ENCODE measurements around the gene CLPX. TPM values are rescaled to one million over a fixed set of nuclear protein-coding genes. Genes with fewer than 3 reads are reported as not detected.
"Not testable (repeated sequence)": the region's sequence is repeated elsewhere in the genome, so short reads cannot be mapped to it uniquely, and the experiment has no call there.

The CLPX gene
- total and polyA plus RNA-seq, 12 donors: 8.5 to 67.6 (median 60.4) TPM

DNA sequence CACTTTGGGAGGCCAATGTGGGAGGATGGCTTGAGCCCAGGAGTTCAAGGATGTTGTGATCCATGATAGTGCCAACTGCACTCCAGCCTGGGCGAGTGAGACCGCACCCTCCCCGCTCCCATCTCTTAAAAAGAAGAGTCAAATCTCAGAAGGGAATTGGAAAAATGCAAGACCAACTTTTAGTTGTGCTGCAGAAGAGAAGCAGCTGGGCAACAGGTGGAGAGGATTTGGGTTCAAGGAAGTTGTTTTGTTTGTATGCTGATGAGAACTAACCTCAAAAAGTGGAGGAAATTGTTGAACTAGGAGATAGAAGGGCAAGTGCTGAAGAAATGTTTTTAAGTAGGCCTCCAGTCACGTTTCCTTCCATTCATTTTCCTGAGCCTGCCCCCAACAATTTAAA, 38.7 kb downstream of the CLPX start:
- Histone ChIP-seq H3K36me3 (peaks cover 0 to 59% (median 25%) of the 10 kb centered on the region in 9 donors), H3K4me1 (no peaks in the 10 kb centered on the region), H3K27me3 (no peaks in the 10 kb centered on the region), H3K4me3 (no peak overlapping the region), H3K27ac (no peak overlapping the region), H3K9me3 (no peaks in the 10 kb centered on the region)
- no peak for ATAC-seq
- intact Hi-C loops (cut with DNase I): no loop called here
- WGBS, 2 donors: 86 to 91% methylated on average over 4 of the region's 4 CpGs
- TF ChIP-seq, protein P1, sequence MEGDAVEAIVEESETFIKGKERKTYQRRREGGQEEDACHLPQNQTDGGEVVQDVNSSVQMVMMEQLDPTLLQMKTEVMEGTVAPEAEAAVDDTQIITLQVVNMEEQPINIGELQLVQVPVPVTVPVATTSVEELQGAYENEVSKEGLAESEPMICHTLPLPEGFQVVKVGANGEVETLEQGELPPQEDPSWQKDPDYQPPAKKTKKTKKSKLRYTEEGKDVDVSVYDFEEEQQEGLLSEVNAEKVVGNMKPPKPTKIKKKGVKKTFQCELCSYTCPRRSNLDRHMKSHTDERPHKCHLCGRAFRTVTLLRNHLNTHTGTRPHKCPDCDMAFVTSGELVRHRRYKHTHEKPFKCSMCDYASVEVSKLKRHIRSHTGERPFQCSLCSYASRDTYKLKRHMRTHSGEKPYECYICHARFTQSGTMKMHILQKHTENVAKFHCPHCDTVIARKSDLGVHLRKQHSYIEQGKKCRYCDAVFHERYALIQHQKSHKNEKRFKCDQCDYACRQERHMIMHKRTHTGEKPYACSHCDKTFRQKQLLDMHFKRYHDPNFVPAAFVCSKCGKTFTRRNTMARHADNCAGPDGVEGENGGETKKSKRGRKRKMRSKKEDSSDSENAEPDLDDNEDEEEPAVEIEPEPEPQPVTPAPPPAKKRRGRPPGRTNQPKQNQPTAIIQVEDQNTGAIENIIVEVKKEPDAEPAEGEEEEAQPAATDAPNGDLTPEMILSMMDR (IDR thresholded peaks at IDR 0.05): no peak
- DNase-seq: no peak

DNA sequence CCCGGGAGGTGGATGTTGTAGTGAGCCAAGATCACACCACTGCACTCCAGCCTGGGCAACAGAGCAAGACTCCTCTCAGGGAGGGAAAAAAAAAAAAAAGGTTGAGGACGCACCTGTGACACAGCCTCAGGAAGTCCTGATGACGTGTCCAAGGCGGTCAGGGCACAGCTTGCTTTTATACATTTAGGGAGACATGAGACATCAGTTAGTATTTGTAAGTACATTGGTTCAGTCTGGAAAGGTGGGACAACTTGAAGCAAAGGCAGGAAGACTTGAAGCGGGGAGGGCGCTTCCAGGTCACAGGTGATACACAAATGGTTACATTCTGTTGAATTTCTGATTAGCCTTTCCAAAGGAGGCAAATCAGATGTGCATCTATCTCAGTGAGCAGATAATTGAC, 46.5 kb downstream of the CLPX start:
- H3K27ac ChIP-seq; H3K27me3 ChIP-seq; H3K4me3 ChIP-seq; H3K36me3 ChIP-seq; H3K4me1 ChIP-seq; DNase-seq; ATAC-seq; intact Hi-C loops (cut with DNase I): not testable (repeated sequence)
- peaks cover 0 to 11% (median 0%) of the 10 kb centered on the region in 11 donors for H3K9me3 ChIP-seq
- WGBS, 2 donors: 83 to 96% methylated on average over 6 of the region's 6 CpGs

DNA sequence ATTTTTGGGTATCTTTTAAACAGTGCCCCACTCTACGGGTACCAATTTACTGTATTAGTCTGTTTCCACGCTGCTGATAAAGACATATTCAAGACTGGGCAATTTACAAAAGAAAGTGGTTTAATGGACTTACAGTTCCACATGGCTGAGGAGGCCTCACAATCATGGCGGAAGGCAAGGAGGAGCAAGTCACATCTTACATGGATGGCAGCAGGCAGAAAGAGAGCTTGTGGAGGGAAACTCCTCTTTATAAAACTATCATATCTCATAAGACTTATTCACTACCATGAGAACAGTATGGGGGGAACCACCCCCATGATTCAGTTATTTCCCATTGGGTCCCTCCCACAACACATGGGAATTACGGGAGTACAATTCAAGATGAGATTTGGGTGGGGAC, 47.2 kb downstream of the CLPX start:
- H3K4me3 ChIP-seq; DNase-seq; H3K27me3 ChIP-seq; H3K36me3 ChIP-seq; H3K4me1 ChIP-seq; intact Hi-C loops (cut with DNase I); ATAC-seq; H3K27ac ChIP-seq: not testable (repeated sequence)
- WGBS, 2 donors: 93 to 94% methylated on average over 4 of the region's 4 CpGs
- H3K9me3 ChIP-seq: peaks cover 0 to 11% (median 0%) of the 10 kb centered on the region in 11 donors

DNA sequence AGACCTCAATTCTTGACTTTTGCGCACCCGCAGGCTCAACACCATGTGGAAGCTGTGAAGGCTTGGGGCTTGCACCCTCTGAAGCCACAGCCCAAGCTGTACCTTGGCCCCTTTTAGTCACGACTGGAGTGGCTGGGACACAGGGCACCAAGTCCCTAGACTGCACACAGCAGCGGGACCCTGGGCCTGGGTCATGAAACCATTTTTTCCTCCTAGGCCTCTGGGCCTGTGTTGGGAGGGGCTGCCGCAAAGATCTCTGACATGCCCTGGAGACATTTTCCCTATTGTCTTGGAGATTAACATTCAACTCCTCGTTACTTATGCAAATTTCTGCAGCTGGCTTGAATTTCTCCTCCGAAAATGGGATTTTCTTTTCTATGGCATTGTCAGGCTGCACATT, 48.1 kb downstream of the CLPX start:
- H3K36me3 ChIP-seq; DNase-seq; H3K27ac ChIP-seq; H3K4me3 ChIP-seq; H3K27me3 ChIP-seq; ATAC-seq; intact Hi-C loops (cut with DNase I): not testable (repeated sequence)
- peaks cover 0 to 11% (median 0%) of the 10 kb centered on the region in 11 donors for H3K9me3 ChIP-seq
- WGBS, 2 donors: 93 to 95% methylated on average over 7 of the region's 7 CpGs
- H3K4me1 ChIP-seq: peaks cover 7 to 14% (median 12%) of the 10 kb centered on the region in 9 donors

DNA sequence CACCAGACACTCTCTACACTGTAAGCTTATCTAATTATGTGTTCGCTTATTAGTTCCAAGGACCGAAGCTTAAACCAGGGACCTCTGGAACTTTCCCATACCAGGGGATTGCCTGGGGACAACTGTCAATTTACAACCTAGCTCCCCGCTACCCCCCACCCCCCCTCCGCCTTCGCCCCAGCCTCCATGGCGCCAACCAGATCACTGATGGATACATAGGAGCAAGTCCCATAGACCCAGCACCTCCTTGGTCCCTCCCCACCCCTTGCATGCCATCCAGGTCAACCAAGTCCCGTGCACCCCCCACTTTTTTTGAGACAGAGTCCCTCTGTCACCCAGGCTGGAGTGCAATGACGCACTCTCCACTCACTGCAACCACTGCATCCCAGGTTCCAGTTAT, 50.6 kb downstream of the CLPX start:
- 92 to 95% methylated on average over 8 of the region's 8 CpGs for WGBS, 2 donors
- TF ChIP-seq, protein P1 (IDR thresholded peaks at IDR 0.05): no peak
- no peaks in the 10 kb centered on the region for H3K27me3 ChIP-seq
- peaks cover 8 to 32% (median 25%) of the 10 kb centered on the region in 9 donors for H3K4me1 ChIP-seq
- peak overlapping the region in 3 of 10 donors; percentile 86 to 96 (median 87) for H3K4me3 ChIP-seq
- H3K36me3 ChIP-seq: peaks cover 0 to 20% (median 0%) of the 10 kb centered on the region in 9 donors
- intact Hi-C loops (cut with DNase I): no loop called here
- DNase-seq (no peak), ATAC-seq (peak in 1 of 8 donors; percentile 15)
- peaks cover 0 to 11% (median 0%) of the 10 kb centered on the region in 11 donors for H3K9me3 ChIP-seq
- no peak overlapping the region for H3K27ac ChIP-seq

DNA sequence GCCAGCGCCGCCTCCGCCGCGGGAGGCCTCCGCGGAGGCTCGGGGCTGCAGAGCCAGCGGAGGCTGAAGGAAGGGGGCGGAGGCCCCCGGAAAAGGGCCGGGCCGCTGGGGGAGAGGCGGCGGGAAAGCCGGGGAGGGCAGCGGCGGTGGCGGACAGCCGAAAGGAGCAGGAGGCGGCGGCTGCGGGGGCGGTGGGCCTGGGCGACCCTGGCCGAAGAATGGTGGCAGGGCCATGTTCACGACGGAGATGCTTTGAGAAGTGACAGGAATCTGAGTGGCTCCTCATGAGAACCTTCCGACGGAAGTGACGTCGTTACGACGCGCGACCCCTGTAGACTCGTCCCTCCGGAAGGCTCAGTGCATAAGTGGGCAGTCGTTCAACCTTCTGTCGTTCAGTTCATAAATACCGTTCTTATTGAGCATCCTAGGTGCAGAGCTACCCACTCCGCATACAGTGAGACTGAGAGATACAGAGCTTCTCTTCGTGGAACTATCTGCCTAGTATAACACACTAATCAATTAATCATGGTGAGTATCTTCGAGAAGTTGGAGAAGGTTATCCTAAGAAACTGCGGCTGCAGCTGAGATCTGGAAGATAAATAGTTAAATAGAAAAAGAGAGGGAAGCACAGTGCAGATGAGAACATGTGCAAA, 51.5 kb downstream of the CLPX start, which contains the start of gene PDCD7:
Gene PDCD7 (minus strand): TSS at position 261 of the 653 bp plus-strand sequence. CDS start 27 bp downstream, at position 234.
- WGBS, 2 donors: 1 to 2% methylated on average over 43 to 45 of the region's 45 CpGs
- peak; percentile 82 to 88 for DNase-seq
- peak; percentile 94 to 97 (median 96) for ATAC-seq
- TF ChIP-seq, protein P1 (IDR thresholded peaks at IDR 0.05): no peak
- intact Hi-C loops (cut with DNase I): no loop called here
- peaks cover 8 to 32% (median 25%) of the 10 kb centered on the region in 9 donors for H3K4me1 ChIP-seq
- peak within 1 kb of the TSS; percentile 44 to 98 (median 86) for H3K4me3 ChIP-seq
- H3K27me3 ChIP-seq: no peaks in the 10 kb centered on the region
- peaks cover 0 to 28% (median 6%) of the 10 kb centered on the region in 9 donors for H3K36me3 ChIP-seq
- peaks cover 0 to 11% (median 0%) of the 10 kb centered on the region in 11 donors for H3K9me3 ChIP-seq
- peak within 1 kb of the TSS; percentile 76 to 92 (median 86) for H3K27ac ChIP-seq
